Left lung (tissue), 10 donors: ENCODE measurements around the gene PECR. TPM values are rescaled to one million over a fixed set of nuclear protein-coding genes. Genes with fewer than 3 reads are reported as not detected.
A peak's percentile ranks its signal among the peaks of the same experiment; 100 is the strongest.

ENCODE experiments used
- ATAC-seq: fragments of 200-7000 bp; cut with Tn5 transposase; one replicate; pipeline ENCODE4 v1.9.1; 2020; ENCODE audit warnings: moderate library complexity
- DNase-seq, 4 donors: peaks; one replicate each; pipeline ENCODE4 v3.0.0-alpha.2; 2013 to 2020
- H3K27ac ChIP-seq, 2 donors: fragments of 200-600 bp; sonication (generic) in 1 of 2; one replicate each; pipeline versions ENCODE4 v1.5.0 to v1.8.0; 2020 to 2021
- H3K27me3 ChIP-seq, 2 donors: fragments of 200-600 bp; sonication (generic) in 1 of 2; one replicate each; pipeline versions ENCODE4 v1.5.0 to v1.8.0; 2020 to 2021
- H3K36me3 ChIP-seq, 2 donors: fragments of 200-600 bp; sonication (generic) in 1 of 2; one replicate each; pipeline versions ENCODE4 v1.5.0 to v1.8.0; 2020 to 2021
- H3K4me1 ChIP-seq, 2 donors: fragments of 200-600 bp; one replicate each; pipeline ENCODE4 v1.8.0; 2021
- H3K4me3 ChIP-seq, 2 donors: fragments of 200-600 bp; sonication (generic) in 1 of 2; one replicate each; pipeline versions ENCODE4 v1.5.0 to v1.8.0; 2020 to 2021; ENCODE audit warnings: mild to moderate bottlenecking in 1 of 2
- H3K9me3 ChIP-seq, 2 donors: fragments of 200-600 bp; sonication (generic) in 1 of 2; one replicate each; pipeline versions ENCODE4 v1.5.0 to v1.8.0; 2020 to 2021
- CTCF ChIP-seq, 2 donors: fragments of 200-600 bp; sonication (generic) in 1 of 2; IDR thresholded peaks; one replicate each; pipeline versions ENCODE4 v1.5.0 to v1.8.0; 2021; ENCODE audit warnings: antibody characterized with exemption in 2 of 2
- intact Hi-C, 2 donors: fragments of 100-400 bp; cut with DNase I; formaldehyde crosslinking; loops; one replicate each; pipeline versions ENCODE4 v1.11.2 to v1.14.2; 2022
- polyA plus RNA-seq, 6 donors: library from polyadenylated mRNA; unstranded; fragments of 120-200 nt; gene quantifications; one replicate each; pipeline ENCODE4 v1.2.1, GENCODE V29; 2013; ENCODE audit not compliant: insufficient read length in 6 of 6
- total RNA-seq, 2 donors: library from RNA; stranded (reverse); fragmentation: NEBNext Ultra II Directional; extraction: Animal tissue kit (Norgen Biotek cat#: 25700); gene quantifications; one replicate each; pipeline ENCODE4 v1.2.1, GENCODE V29; 2021
- donor health status: DM: no; HTN: yes; CAD: no.
- donor health status: DM: no; HTN: no; CAD: no.

The PECR gene
- total and polyA plus RNA-seq, 8 donors = 9.8 to 17.3 (median 11.6) TPM

GRCh38 chr2:216119986-216120385 is 38.4 kb upstream of the PECR start:
- Histone ChIP-seq H3K4me1 (peaks cover 4 to 48% of the 10 kb centered on the region in 2 donors), H3K36me3 (peaks cover 0 to 90% of the 10 kb centered on the region in 2 donors), H3K27me3 (no peaks in the 10 kb centered on the region), H3K9me3 (no peaks in the 10 kb centered on the region), H3K27ac (no peak overlapping the region), H3K4me3 (no peak overlapping the region)
- DNase-seq (no peak), ATAC-seq (peak; percentile 77)
- TF ChIP-seq CTCF (IDR thresholded peaks at IDR 0.05) = no peak
- intact Hi-C loops = no loop called here

- Histone ChIP-seq H3K36me3 (peaks cover 0 to 85% of the 10 kb centered on the region in 2 donors), H3K4me3 (no peak overlapping the region), H3K9me3 (no peaks in the 10 kb centered on the region), H3K27ac (no peak overlapping the region), H3K4me1 (peaks cover 9 to 53% of the 10 kb centered on the region in 2 donors), H3K27me3 (no peaks in the 10 kb centered on the region)
- no peak for ATAC-seq
- intact Hi-C loops = no loop called here
- DNase-seq = no peak
- no peak for TF ChIP-seq CTCF (IDR thresholded peaks at IDR 0.05)
Observed at GRCh38 chr2:216119146-216119545, 37.5 kb upstream of the PECR start.

GRCh38 chr2:216118474-216118873 is 36.9 kb upstream of the PECR start:
- ATAC-seq (no peak), DNase-seq (no peak)
- Histone ChIP-seq H3K27ac (no peak overlapping the region), H3K27me3 (no peaks in the 10 kb centered on the region), H3K4me1 (peaks cover 9 to 60% of the 10 kb centered on the region in 2 donors), H3K9me3 (no peaks in the 10 kb centered on the region), H3K36me3 (peaks cover 0 to 85% of the 10 kb centered on the region in 2 donors), H3K4me3 (no peak overlapping the region)
- TF ChIP-seq CTCF (IDR thresholded peaks at IDR 0.05) = no peak
- intact Hi-C loops = no loop called here

- peaks cover 0 to 85% of the 10 kb centered on the region in 2 donors for H3K36me3 ChIP-seq
- no peak for DNase-seq
- no peak for TF ChIP-seq CTCF (IDR thresholded peaks at IDR 0.05)
- no peak for ATAC-seq
- H3K4me3 ChIP-seq = no peak overlapping the region
- H3K9me3 ChIP-seq = no peaks in the 10 kb centered on the region
- no peak overlapping the region for H3K27ac ChIP-seq
- intact Hi-C loops = no loop called here
- no peaks in the 10 kb centered on the region for H3K27me3 ChIP-seq
- peaks cover 9 to 65% of the 10 kb centered on the region in 2 donors for H3K4me1 ChIP-seq
Observed at GRCh38 chr2:216117561-216118340, 36.1 kb upstream of the PECR start.

GRCh38 chr2:216116418-216116817 is 34.8 kb upstream of the PECR start:
- no peak for TF ChIP-seq CTCF (IDR thresholded peaks at IDR 0.05)
- ATAC-seq = no peak
- Histone ChIP-seq H3K4me1 (peaks cover 9 to 78% of the 10 kb centered on the region in 2 donors), H3K27ac (no peak overlapping the region), H3K9me3 (no peaks in the 10 kb centered on the region), H3K4me3 (no peak overlapping the region), H3K36me3 (peaks cover 0 to 84% of the 10 kb centered on the region in 2 donors), H3K27me3 (no peaks in the 10 kb centered on the region)
- DNase-seq = no peak
- intact Hi-C loops = no loop called here
